Motor neuron (in vitro differentiated cells): ENCODE measurements around the gene CD3E. TPM values are rescaled to one million over a fixed set of nuclear protein-coding genes. Genes with fewer than 3 reads are reported as not detected.

ENCODE experiments used
- ATAC-seq, 8 experiments: fragments of 200-7000 bp; cut with Tn5 transposase; replicated peaks in 6 of 8; 2 replicates each; pipeline ENCODE4 v1.8.0; 2021; ENCODE audit warnings: mild to moderate bottlenecking in 8 of 8, moderate library complexity in 8 of 8
- H3K27ac ChIP-seq, 2 donors: fragments of 250-450 bp; sonication (Bioruptor Pico); 2 replicates each; pipeline ENCODE4 v1.9.0; 2021; ENCODE audit warnings: antibody characterized with exemption in 2 of 2, mild to moderate bottlenecking in 2 of 2, moderate library complexity in 1 of 2
- H3K4me1 ChIP-seq, 2 donors: fragments of 250-450 bp; sonication (Bioruptor Pico); replicated peaks in 1 of 2; 2 replicates each; pipeline ENCODE4 v1.6.1; 2021; ENCODE audit warnings: antibody characterized with exemption in 2 of 2, mild to moderate bottlenecking in 2 of 2, moderate library complexity in 1 of 2
- H3K4me3 ChIP-seq, 5 donors: fragments of 250-450 bp; sonication (Bioruptor Pico); 2 replicates each; pipeline ENCODE4 v1.9.0; 2021; ENCODE audit warnings: antibody characterized with exemption in 5 of 5, mild to moderate bottlenecking in 5 of 5, moderate library complexity in 4 of 5
- WGBS, 10 experiments: fragments of 450-650 bp; shearing (Covaris generic); methylation state at CpG; one replicate each; pipeline ENCODE4 v1.0.0; 2022; 5-methylcytosine and 5-hydroxymethylcytosine counted together
- in situ Hi-C, 9 experiments: fragments of 400-800 bp; cut with MboI; loops; one replicate each; pipeline ENCODE4 v1.15.0; 2021; ENCODE audit warnings: low sequenced_read_pairs in 9 of 9, low pct_unique_long_range_greater_than_20kb in 2 of 9; ENCODE audit not compliant: unreplicated experiment in 9 of 9
- total RNA-seq, 8 experiments: library from RNA; unstranded; fragments of 300-600 nt; gene quantifications; 2 replicates each; pipeline versions ENCODE4 v1.2.3 to v1.2.4, GENCODE V29; 2022

CD3E gene
- 1 to 10 TPM in 1 of 8 experiments, under 1 TPM in 3, not detected in 4; 0.17 to 1.2 (median 0.43) TPM for total RNA-seq

DNA sequence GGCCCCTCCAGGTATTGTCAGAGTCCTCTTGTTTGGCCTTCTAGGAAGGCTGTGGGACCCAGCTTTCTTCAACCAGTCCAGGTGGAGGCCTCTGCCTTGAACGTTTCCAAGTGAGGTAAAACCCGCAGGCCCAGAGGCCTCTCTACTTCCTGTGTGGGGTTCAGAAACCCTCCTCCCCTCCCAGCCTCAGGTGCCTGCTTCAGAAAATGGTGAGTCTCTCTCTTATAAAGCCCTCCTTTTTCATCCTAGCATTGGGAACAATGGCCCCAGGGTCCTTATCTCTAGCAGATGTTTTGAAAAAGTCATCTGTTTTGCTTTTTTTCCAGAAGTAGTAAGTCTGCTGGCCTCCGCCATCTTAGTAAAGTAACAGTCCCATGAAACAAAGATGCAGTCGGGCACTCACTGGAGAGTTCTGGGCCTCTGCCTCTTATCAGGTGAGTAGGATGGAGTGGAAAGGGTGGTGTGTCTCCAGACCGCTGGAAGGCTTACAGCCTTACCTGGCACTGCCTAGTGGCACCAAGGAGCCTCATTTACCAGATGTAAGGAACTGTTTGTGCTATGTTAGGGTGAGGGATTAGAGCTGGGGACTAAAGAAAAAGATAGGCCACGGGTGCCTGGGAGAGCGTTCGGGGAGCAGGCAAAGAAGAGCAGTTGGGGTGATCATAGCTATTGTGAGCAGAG lies at the start of gene CD3E:
TSS of gene CD3E (plus strand) at position 163 of the 681 bp plus-strand sequence. CDS start at position 386, 223 bp downstream.
- Histone ChIP-seq H3K27ac (no peak within 1 kb of the TSS), H3K4me1 (no peaks in the 10 kb centered on the region), H3K4me3 (no peak within 1 kb of the TSS)
- ATAC-seq: no peak
- in situ Hi-C loops: no loop called here
- whole genome bisulfite sequencing, 10 experiments: 25 to 100% (median 76%) methylated on average over 1 to 8 of the region's 8 CpGs

DNA sequence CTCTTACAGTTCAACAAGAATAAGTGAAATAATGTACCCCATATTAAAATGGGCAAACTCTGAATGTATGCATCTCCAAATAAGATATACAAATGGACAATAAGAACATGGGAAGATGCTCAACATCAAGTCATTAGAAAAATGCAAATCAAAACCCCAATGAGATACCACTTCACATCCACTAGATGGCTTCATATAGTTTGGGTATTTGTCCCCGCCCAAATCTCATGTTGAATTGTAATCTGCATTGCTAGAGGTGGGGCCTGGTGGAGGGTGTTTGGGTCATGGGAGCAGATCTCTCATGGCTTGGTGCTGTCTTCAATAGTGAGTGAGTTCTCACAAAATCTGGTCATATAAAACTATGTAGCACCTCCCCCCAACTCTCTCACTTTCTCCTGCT lies 46.1 kb upstream of the CD3E start:
- ATAC-seq: peak in 1 of 8 experiments; percentile 36
- Histone ChIP-seq H3K4me1 (no peaks in the 10 kb centered on the region), H3K4me3 (no peak overlapping the region), H3K27ac (no peak overlapping the region)
- 0 to 83% (median 36%) methylated on average over 1 of the region's 1 CpG; no CpG with 5 or more reads in 6 of the 10 experiments for WGBS, 10 experiments
- in situ Hi-C loops: no loop called here

DNA sequence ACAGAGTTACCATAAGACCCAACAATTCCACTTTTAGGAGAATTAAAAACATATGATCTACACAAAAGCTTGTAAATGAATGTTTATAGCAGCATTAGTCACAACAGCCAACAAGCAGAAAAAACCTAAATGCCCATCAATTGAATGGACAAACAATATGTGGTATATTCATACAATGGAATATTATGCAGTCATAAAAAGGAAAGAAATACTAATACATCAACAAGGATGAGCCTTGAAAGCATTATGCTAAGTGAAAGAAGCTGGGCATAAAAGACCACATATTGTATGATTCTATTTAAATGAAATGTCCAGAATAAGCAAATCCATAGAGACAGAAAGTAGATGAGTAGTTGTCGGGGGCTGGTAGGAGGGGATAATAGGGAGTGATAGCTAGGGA lies 45.4 kb upstream of the CD3E start:
- no peak overlapping the region for H3K27ac ChIP-seq
- H3K4me1 ChIP-seq: no peaks in the 10 kb centered on the region
- ATAC-seq: no peak
- no peak overlapping the region for H3K4me3 ChIP-seq
- in situ Hi-C loops: no loop called here
- WGBS, 10 experiments: 55 to 100% (median 83%) methylated on average over 1 of the region's 1 CpG; no CpG with 5 or more reads in 4 of the 10 experiments

DNA sequence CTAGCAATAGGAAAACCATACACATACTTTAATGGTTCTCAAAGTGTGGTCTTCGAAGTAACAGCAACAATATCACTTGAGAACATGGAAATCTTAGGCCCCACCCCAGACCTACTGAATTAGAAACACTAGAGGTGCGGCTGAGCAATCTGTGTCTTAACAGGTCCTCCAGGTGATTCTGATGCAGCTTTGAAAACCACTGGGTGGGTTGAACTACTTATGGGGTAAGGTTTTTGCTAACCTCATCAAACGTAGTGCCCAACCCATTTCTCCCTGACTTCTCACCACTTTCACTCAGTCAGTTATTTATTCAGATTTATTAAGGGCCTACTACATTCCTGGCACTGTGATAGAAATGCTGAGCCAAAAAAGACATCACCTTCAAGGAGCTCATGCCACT lies 44.2 kb upstream of the CD3E start:
- in situ Hi-C loops: no loop called here
- no peak for ATAC-seq
- H3K4me1 ChIP-seq: no peaks in the 10 kb centered on the region
- no peak overlapping the region for H3K4me3 ChIP-seq
- no peak overlapping the region for H3K27ac ChIP-seq
- WGBS, 10 experiments: 50 to 83% (median 67%) methylated on average over 1 to 3 of the region's 3 CpGs; no CpG with 5 or more reads in 3 of the 10 experiments

DNA sequence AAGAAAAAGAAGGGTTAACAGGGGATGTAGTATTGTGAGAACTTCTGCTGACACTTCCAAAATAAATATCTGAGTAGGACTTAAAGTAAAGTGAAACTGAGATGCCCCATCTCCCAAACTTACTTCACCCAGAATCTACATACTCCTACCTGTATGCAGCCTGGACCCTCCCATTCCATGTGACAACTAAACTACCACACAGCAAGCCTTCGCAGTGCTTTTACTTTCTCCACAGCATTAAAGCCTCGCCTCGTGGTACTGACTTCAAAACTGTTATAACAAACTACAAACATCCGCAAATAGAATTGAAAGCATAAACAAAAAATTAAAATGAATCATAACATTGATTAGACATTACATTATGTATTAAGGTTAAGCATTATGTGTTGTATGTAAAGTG lies 41.4 kb upstream of the CD3E start:
- Histone ChIP-seq H3K4me3 (no peak overlapping the region), H3K27ac (no peak overlapping the region), H3K4me1 (no peaks in the 10 kb centered on the region)
- 39 to 89% (median 82%) methylated on average over 3 to 4 of the region's 4 CpGs; no CpG with 5 or more reads in 2 of the 10 experiments for WGBS, 10 experiments
- in situ Hi-C loops: no loop called here
- ATAC-seq: no peak

DNA sequence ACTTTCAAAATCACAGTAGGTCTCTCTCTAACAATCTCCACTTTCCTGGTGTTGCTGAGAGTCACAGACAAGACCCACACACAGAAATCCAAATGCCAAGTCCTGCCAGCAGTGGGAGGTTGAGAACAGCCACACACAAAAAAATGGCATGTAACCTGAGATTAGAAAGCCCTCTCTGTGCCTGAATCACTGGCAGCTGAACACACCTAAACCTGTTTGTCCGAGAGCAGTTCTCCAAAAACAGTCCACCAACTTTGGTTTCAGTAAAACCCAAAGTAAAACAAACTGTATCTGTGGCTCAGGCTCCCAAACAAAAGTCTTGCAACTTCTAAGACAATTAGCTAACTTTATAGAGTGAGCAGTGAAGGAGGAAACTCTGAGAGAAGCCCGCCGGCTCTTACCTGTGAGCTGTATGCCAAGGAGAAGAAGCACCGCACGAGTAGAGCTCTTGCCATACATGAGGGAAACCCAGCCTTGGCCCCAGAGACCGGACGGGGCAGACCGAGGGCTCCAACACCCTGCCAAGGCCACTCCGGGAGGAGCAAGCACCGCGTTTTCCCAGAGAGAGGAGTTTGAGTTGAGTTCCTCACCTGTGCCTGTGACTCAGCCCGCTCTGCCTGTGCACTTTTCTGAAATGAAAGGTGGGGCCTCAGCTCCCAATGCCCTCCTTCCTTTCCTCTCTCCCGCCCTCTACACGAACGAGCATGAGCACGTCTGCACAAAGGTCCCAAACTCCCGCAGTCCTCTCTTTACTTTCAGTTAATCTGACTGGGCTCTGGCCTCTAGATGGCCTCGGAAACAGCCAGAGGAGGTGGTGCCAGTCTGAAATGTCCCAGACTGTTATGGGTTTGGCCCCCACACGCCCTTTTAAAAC lies 40.6 kb upstream of the CD3E start, which contains the start of gene MPZL2:
TSS of gene MPZL2 (minus strand) at position 603 of the 874 bp plus-strand sequence. CDS start at position 459, 144 bp downstream.
- ATAC-seq: peak in 3 of 8 experiments; percentile 77 to 88 (median 86)
- in situ Hi-C loops: no loop called here
- Histone ChIP-seq H3K4me3 (no peak within 1 kb of the TSS), H3K4me1 (no peaks in the 10 kb centered on the region), H3K27ac (no peak within 1 kb of the TSS)
- WGBS, 10 experiments: 13 to 100% (median 40%) methylated on average over 1 to 13 of the region's 19 CpGs; no CpG with 5 or more reads in 1 of the 10 experiments

DNA sequence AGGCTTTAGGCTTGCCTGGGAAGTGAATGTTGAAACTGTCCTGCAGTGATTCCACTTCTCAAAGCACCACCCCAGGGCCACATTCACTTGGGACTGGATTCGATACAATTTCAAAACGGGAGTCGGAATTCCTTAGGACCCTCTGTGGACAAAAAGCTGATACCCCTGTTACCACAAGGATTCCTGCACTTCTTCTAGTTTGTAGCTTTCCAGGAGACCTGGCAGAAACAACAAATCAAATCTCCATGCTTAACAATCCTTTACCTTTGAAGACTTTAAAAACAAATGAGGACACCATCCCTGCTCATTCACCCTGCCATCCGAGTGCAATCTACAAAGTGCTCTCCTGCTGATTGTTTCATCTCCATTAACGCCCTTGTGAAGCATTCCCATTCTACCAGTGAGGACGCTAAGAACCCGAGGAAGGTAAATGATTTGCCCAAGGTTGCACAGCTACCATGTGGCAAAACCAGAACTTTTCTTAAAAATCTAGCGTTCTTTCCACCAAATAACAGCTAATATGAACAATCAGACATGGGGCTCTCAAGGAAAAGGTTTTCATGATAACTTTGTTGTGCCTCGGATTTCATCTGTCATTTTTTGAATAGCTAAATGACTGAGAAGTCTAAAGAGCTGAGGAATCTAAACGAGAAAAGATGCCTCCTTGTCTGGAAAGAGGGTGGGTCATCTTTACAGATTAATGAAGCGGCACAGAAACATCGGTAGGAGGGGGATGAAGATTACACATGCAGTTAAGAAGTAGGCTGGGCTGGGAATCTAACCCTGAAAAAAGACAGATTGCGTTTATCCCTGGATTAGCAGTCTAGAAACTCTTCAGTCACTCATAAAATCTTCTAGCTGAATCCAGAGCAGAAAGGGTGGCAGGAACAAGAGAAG lies 39.7 kb upstream of the CD3E start:
- in situ Hi-C loops: no loop called here
- Histone ChIP-seq H3K4me3 (no peak overlapping the region), H3K4me1 (no peaks in the 10 kb centered on the region), H3K27ac (no peak overlapping the region)
- 23 to 73% (median 51%) methylated on average over 3 to 12 of the region's 13 CpGs for WGBS, 10 experiments
- ATAC-seq: no peak

DNA sequence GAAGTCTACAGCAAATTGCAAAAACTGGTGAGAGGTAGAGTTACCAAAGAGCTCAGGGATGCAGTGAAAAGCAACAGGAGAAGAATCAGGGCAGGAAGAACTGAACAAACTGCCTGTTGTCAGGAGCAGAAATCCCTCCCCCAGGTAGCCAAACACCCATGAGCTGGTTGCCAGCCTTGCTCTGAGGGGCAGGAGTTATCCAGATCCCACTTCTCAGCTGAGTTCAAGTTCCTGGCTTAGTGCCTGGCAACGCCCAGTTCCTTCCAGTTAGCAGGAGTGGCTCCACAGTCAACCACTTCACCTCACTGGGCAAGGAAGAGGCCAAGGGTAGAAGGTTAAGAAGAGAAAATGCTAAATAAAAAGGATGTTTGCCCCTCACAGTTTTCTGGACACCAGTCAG lies 38.6 kb upstream of the CD3E start:
- WGBS, 10 experiments: 56 to 86% (median 86%) methylated on average over 1 of the region's 1 CpG; no CpG with 5 or more reads in 7 of the 10 experiments
- H3K4me3 ChIP-seq: no peak overlapping the region
- peak in 2 of 8 experiments; percentile 17 to 23 for ATAC-seq
- H3K27ac ChIP-seq: no peak overlapping the region
- no peaks in the 10 kb centered on the region for H3K4me1 ChIP-seq
- in situ Hi-C loops: no loop called here

DNA sequence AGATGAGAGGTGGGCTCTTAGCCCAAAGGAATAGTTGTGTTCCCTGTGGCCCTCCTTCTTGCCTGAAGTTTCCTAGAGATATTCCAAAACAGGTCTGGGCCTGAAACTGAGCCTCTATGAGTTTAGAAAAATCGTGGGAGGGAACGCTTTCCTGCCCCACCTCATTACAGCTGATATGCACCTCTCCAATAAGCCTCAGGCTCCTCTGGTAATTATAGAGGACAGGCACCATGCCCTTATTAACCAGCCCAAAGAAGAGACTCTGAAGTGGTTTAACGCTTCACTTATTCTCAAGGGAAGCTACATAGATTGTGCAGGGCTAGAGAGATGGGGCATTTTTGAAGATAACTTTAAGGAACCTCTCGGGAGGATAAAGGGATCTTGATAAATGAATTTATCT lies 37.0 kb upstream of the CD3E start:
- Histone ChIP-seq H3K27ac (no peak overlapping the region), H3K4me1 (no peaks in the 10 kb centered on the region), H3K4me3 (no peak overlapping the region)
- peak in 1 of 8 experiments; percentile 5 for ATAC-seq
- in situ Hi-C loops: no loop called here
- 10 to 92% (median 58%) methylated on average over 1 to 2 of the region's 4 CpGs; no CpG with 5 or more reads in 2 of the 10 experiments for WGBS, 10 experiments

DNA sequence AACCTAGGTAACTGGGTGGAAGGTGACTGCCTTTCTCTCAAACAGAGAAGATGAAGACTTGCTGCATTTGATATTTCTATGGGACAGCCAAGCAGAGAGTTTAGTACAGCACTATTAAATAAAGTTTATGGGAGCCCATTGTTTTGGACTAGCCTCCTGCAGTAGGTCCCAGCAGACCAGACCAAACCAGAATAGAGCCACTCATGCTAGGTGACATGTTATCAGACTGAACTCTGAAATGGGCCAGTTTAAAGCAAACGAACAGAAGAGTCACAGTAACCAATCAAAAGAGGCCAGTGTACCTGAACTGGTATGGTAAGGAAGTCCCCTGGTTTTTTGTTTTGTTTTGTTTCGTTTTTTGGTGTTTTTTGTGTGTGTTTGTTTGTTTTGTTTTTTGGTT lies 32.5 kb upstream of the CD3E start:
- Histone ChIP-seq H3K4me3 (no peak overlapping the region), H3K4me1 (no peaks in the 10 kb centered on the region), H3K27ac (no peak overlapping the region)
- in situ Hi-C loops: no loop called here
- WGBS, 10 experiments: 0 to 73% (median 42%) methylated on average over 1 to 2 of the region's 2 CpGs; no CpG with 5 or more reads in 3 of the 10 experiments
- ATAC-seq: no peak

DNA sequence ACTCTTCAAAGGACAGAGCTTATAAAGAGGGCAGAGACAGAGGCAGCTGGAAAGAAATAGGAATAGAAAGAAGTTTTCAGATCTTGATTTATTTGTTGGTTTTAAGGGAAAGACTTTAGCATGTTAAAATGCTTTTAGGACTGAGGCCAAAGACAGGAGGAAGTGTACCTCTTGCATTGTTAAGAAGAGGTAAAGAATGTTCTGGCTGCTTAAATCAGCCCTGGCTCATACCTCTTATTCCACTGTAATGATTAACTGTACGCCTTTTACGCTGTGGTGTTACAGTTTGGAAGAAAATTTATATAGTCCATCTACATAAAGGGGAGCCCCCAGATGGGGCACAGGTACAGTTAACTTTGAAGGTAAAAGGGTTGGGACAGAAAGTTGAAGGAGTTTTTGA lies 30.3 kb upstream of the CD3E start:
- Histone ChIP-seq H3K27ac (no peak overlapping the region), H3K4me3 (no peak overlapping the region), H3K4me1 (no peaks in the 10 kb centered on the region)
- 54 to 100% (median 89%) methylated on average over 1 to 2 of the region's 2 CpGs; no CpG with 5 or more reads in 4 of the 10 experiments for whole genome bisulfite sequencing, 10 experiments
- in situ Hi-C loops: no loop called here
- ATAC-seq: no peak

DNA sequence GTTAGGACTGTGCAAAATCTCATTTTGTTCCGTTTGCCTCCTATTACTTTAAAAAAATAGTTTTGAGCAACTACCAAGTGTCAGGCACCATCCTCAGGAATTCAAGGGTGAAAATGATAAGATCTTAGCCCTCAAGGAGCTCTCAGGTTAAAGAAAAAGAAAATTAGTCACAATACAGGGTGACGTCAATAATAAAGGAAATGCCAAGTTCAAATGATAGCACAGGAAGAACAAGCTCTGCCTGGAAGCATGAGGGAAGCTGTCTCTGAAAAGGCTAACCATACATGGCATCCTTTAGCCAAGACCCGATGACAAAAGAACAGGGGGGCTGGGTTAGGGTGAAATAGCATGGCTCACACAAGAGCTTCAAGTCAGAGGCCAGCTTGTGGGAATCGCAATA lies 29.4 kb upstream of the CD3E start:
- in situ Hi-C loops: no loop called here
- H3K4me3 ChIP-seq: no peak overlapping the region
- no peak for ATAC-seq
- WGBS, 10 experiments: 17 to 72% (median 60%) methylated on average over 1 to 4 of the region's 4 CpGs; no CpG with 5 or more reads in 1 of the 10 experiments
- no peak overlapping the region for H3K27ac ChIP-seq
- H3K4me1 ChIP-seq: no peaks in the 10 kb centered on the region
